HEK293 (cell line): ENCODE measurements around the gene FAM24B.
A peak's percentile ranks its signal among the peaks of the same experiment; 100 is the strongest.

ENCODE experiments used
- CTCF ChIA-PET: fragments of 350-600 bp; formaldehyde crosslinking; extraction: SDS; loops from one replicate; lab custom pipeline; 2021; ENCODE audit warnings: antibody characterized with exemption; lab: Yijun Ruan, JAX
- POLR2A ChIA-PET: fragments of 300-600 bp; formaldehyde crosslinking; extraction: SDS; loops from one replicate; lab custom pipeline; 2020; ENCODE audit warnings: antibody characterized with exemption, inconsistent platforms; lab: Yijun Ruan, JAX
- H3K27ac ChIP-seq: fragments of 200-500 bp; sonication (Bioruptor generic); 2 replicates; pipeline ENCODE4 v1.5.1; 2014; ENCODE audit warnings: low read depth, low read length, control low read depth, inconsistent platforms; ENCODE audit errors: extremely low read depth
- H3K36me3 ChIP-seq, 2 experiments: fragments of 200-500 bp in 1 of 2; sonication (Bioruptor generic) in 1 of 2; 1 replicate in 1 of 2; 2 replicates in 1 of 2; pipeline ENCODE4 v1.5.1; 2014 to 2017; ENCODE audit warnings: inconsistent platforms in 2 of 2, low read length in 2 of 2; ENCODE audit not compliant: control insufficient read depth in 2 of 2, insufficient read depth in 1 of 2
- H3K4me1 ChIP-seq: fragments of 200-500 bp; sonication (Bioruptor generic); 2 replicates; pipeline ENCODE4 v1.5.1; 2014; ENCODE audit warnings: mild to moderate bottlenecking, low read length, inconsistent platforms; ENCODE audit not compliant: control insufficient read depth, insufficient read depth
- H3K4me3 ChIP-seq: 2 replicates; pipeline ENCODE4 v1.5.1; 2011; ENCODE audit warnings: low read depth, mild to moderate bottlenecking, control low read depth, low read length, moderate library complexity
- H3K9me3 ChIP-seq: fragments of 200-500 bp; sonication (Bioruptor generic); 2 replicates; pipeline ENCODE4 v1.5.1; 2014; ENCODE audit warnings: low read depth, low read length, inconsistent platforms; ENCODE audit not compliant: control insufficient read depth, insufficient read depth
- GLIS1 ChIP-seq: fragments of 450-650 bp; formaldehyde crosslinking; IDR thresholded peaks from 2 replicates; pipeline ENCODE4 v1.5.1; 2016; ENCODE audit warnings: missing biosample characterization, missing genetic modification characterization
- KLF16 ChIP-seq: fragments of 450-650 bp; formaldehyde crosslinking; IDR thresholded peaks from 2 replicates; pipeline ENCODE4 v1.5.1; 2017; ENCODE audit warnings: missing biosample characterization, missing genetic modification characterization
- KLF7 ChIP-seq: fragments of 450-650 bp; formaldehyde crosslinking; IDR thresholded peaks from 2 replicates; pipeline ENCODE4 v1.5.1; 2016; ENCODE audit warnings: missing biosample characterization, missing genetic modification characterization, borderline replicate concordance
- MEIS1 ChIP-seq: sonication (generic); formaldehyde crosslinking; IDR thresholded peaks from 2 replicates; pipeline ENCODE4 v1.8.1; 2022; ENCODE audit warnings: missing genetic modification reagents, mild to moderate bottlenecking, borderline replicate concordance
- SALL2 ChIP-seq: fragments of 450-650 bp; formaldehyde crosslinking; IDR thresholded peaks from 2 replicates; pipeline ENCODE4 v1.5.0; 2017; ENCODE audit warnings: missing biosample characterization, mild to moderate bottlenecking, missing genetic modification characterization, borderline replicate concordance
- SP3 ChIP-seq: fragments of 450-650 bp; formaldehyde crosslinking; IDR thresholded peaks from 2 replicates; pipeline ENCODE4 v1.5.1; 2016; ENCODE audit warnings: missing biosample characterization, missing genetic modification characterization
- ZBTB21 ChIP-seq: fragments of 450-650 bp; formaldehyde crosslinking; IDR thresholded peaks from 2 replicates; pipeline ENCODE4 v1.5.1; 2017; ENCODE audit warnings: missing biosample characterization, missing genetic modification characterization
- ZFHX2 ChIP-seq: fragments of 450-650 bp; formaldehyde crosslinking; conservative IDR thresholded peaks from 2 replicates; pipeline ENCODE4 v1.5.1; 2016; ENCODE audit warnings: missing biosample characterization, missing genetic modification characterization
- ZIC2 ChIP-seq: fragments of 450-650 bp; formaldehyde crosslinking; IDR thresholded peaks from 2 replicates; pipeline ENCODE4 v1.5.1; 2016; ENCODE audit warnings: missing biosample characterization, missing genetic modification characterization
- ZNF280C ChIP-seq: fragments of 450-650 bp; formaldehyde crosslinking; IDR thresholded peaks from 2 replicates; pipeline ENCODE4 v1.5.1; 2016; ENCODE audit warnings: missing biosample characterization, missing genetic modification characterization
- ZNF341 ChIP-seq: fragments of 450-650 bp; formaldehyde crosslinking; IDR thresholded peaks from 2 replicates; pipeline ENCODE4; 2016; ENCODE audit warnings: low read depth, missing biosample characterization, missing genetic modification characterization
- ZNF501 ChIP-seq: fragments of 450-650 bp; formaldehyde crosslinking; IDR thresholded peaks from 2 replicates; pipeline ENCODE4 v1.5.1; 2016; ENCODE audit warnings: missing biosample characterization, missing genetic modification characterization
- ZNF513 ChIP-seq: fragments of 450-650 bp; IDR thresholded peaks from 2 replicates; pipeline ENCODE4 v1.5.1; 2018; ENCODE audit warnings: missing biosample characterization, missing genetic modification characterization
- ZNF561 ChIP-seq: fragments of 450-650 bp; IDR thresholded peaks from 2 replicates; pipeline ENCODE4 v1.5.1; 2018; ENCODE audit warnings: missing biosample characterization, missing genetic modification characterization, borderline replicate concordance
- ZNF571 ChIP-seq: fragments of 450-650 bp; formaldehyde crosslinking; IDR thresholded peaks from 2 replicates; pipeline ENCODE4 v1.5.0; 2017; ENCODE audit warnings: missing biosample characterization, missing genetic modification characterization
- ZNF580 ChIP-seq: fragments of 450-650 bp; formaldehyde crosslinking; IDR thresholded peaks from 2 replicates; pipeline ENCODE4 v1.5.1; 2016; ENCODE audit warnings: missing biosample characterization, missing genetic modification characterization
- ZNF600 ChIP-seq: fragments of 450-650 bp; formaldehyde crosslinking; IDR thresholded peaks from 2 replicates; pipeline ENCODE4 v1.5.1; 2016; ENCODE audit warnings: missing biosample characterization, missing genetic modification characterization
- ZNF677 ChIP-seq: fragments of 450-650 bp; IDR thresholded peaks from 2 replicates; pipeline ENCODE4 v1.5.0; 2018; ENCODE audit warnings: missing biosample characterization, mild to moderate bottlenecking, missing genetic modification characterization, moderate library complexity
- ZNF76 ChIP-seq: fragments of 450-650 bp; formaldehyde crosslinking; IDR thresholded peaks from 2 replicates; pipeline ENCODE4; 2016; ENCODE audit warnings: low read depth, missing biosample characterization, missing genetic modification characterization, borderline replicate concordance
- ZNF830 ChIP-seq: fragments of 450-650 bp; IDR thresholded peaks from 2 replicates; pipeline ENCODE4 v1.5.0; 2018; ENCODE audit warnings: missing biosample characterization, missing genetic modification characterization, low read depth, mild to moderate bottlenecking, moderate library complexity
- ZSCAN16 ChIP-seq: fragments of 450-650 bp; formaldehyde crosslinking; IDR thresholded peaks from 2 replicates; pipeline ENCODE4 v1.5.1; 2016; ENCODE audit warnings: missing biosample characterization, missing genetic modification characterization
- ZSCAN18 ChIP-seq: fragments of 450-650 bp; formaldehyde crosslinking; IDR thresholded peaks from 2 replicates; pipeline ENCODE4 v1.5.1; 2016; ENCODE audit warnings: missing biosample characterization, missing genetic modification characterization
- ZSCAN30 ChIP-seq: fragments of 450-650 bp; IDR thresholded peaks from 2 replicates; pipeline ENCODE4 v1.5.1; 2018; ENCODE audit warnings: missing biosample characterization, mild to moderate bottlenecking, missing genetic modification characterization, moderate library complexity

FAM24B gene

GRCh38 chr10:122879339-122880273, at the start of gene FAM24B (continued):
- no peak for TF ChIP-seq ZNF280C
- peak; percentile 73 for TF ChIP-seq SP3
- peak; percentile 84 for TF ChIP-seq GLIS1 (tag by site-specific recombination)
- TF ChIP-seq KLF16 (tag by site-specific recombination), result peak; percentile 62; the same call in 1 of the 2 replicates
- peak; percentile 63; the same call in 1 of the 2 replicates for TF ChIP-seq ZNF76
- TF ChIP-seq ZNF561 (tag by site-specific recombination), result 0 out of 2 replicates have a peak, but pooled peaks have one; percentile 89
- TF ChIP-seq ZSCAN30 (tag by site-specific recombination), result peak; percentile 82; the same call in 1 of the 2 replicates

GRCh38 chr10:122915700-122916099, 36.3 kb upstream of the FAM24B start:
- no peak overlapping the region for H3K27ac ChIP-seq
- H3K9me3 ChIP-seq, result no peaks in the 10 kb centered on the region
- H3K4me1 ChIP-seq, result no peaks in the 10 kb centered on the region
- no peak overlapping the region for H3K4me3 ChIP-seq
- ChIA-PET POLR2A (no interaction called here), CTCF (no interaction called here)
- TF ChIP-seq ZNF341 (tag by site-specific recombination) (no peak), ZNF580 (no peak), ZFHX2 (tag by site-specific recombination) (no peak), ZBTB21 (tag by site-specific recombination) (no peak), MEIS1 (no peak), SALL2 (tag by site-specific recombination) (no peak), ZNF513 (tag by site-specific recombination) (no peak), ZNF600 (tag by site-specific recombination) (no peak), KLF7 (tag by site-specific recombination) (no peak), ZIC2 (tag by site-specific recombination) (no peak), ZNF501 (tag by site-specific recombination) (no peak), ZNF571 (tag by site-specific recombination) (no peak), ZSCAN16 (no peak), ZSCAN18 (tag by site-specific recombination) (no peak), ZNF677 (tag by site-specific recombination) (no peak), ZNF830 (no peak)
- no peaks in the 10 kb centered on the region for H3K36me3 ChIP-seq
